Pulmonary artery endothelial cell (primary cell): ENCODE results near the gene TRPM3. TPM values are rescaled to one million over a fixed set of nuclear protein-coding genes. Genes with fewer than 3 reads are reported as not detected.
A peak's percentile ranks its signal among the peaks of the same experiment; 100 is the strongest.

Experiments
- DNase-seq: peaks from one replicate; pipeline ENCODE4 v3.0.0-alpha.2; 2011; ENCODE audit warnings: low read depth, low spot score
- total RNA-seq: library from RNA; depleted of rRNA; stranded (reverse); fragments of >200 nt; gene quantifications from 2 replicates; pipeline ENCODE4 v1.2.3, GENCODE V29; 2014

TRPM3 gene
- total RNA-seq, 1 donor from 2014 or later, result 2.9 TPM

GRCh38 chr9:70530716-70531115 is 590.7 kb downstream of the TRPM3 start:
- no peak for DNase-seq

GRCh38 chr9:70529833-70530232 is 591.6 kb downstream of the TRPM3 start:
- no peak for DNase-seq

GRCh38 chr9:70529377-70529776 is 592.0 kb downstream of the TRPM3 start:
- no peak for DNase-seq

- no peak for DNase-seq
These were observed 594.5 kb downstream of the TRPM3 start for GRCh38 chr9:70526902-70527301.

GRCh38 chr9:70525519-70525918 is 595.9 kb downstream of the TRPM3 start:
- peak; percentile 33 for DNase-seq

- DNase-seq, result no peak
These were observed 601.3 kb downstream of the TRPM3 start for GRCh38 chr9:70519912-70520724.

- DNase-seq, result no peak
These were observed 603.4 kb downstream of the TRPM3 start for GRCh38 chr9:70517926-70518610.

- DNase-seq, result no peak
These were observed 607.1 kb downstream of the TRPM3 start for GRCh38 chr9:70514273-70514672.

- no peak for DNase-seq
These were observed 609.6 kb downstream of the TRPM3 start for GRCh38 chr9:70511858-70512257.

- DNase-seq, result no peak
These were observed 611.2 kb downstream of the TRPM3 start for GRCh38 chr9:70510157-70510770.

GRCh38 chr9:70506159-70506558 is 615.3 kb downstream of the TRPM3 start:
- DNase-seq, result no peak

- no peak for DNase-seq
These were observed 616.6 kb downstream of the TRPM3 start for GRCh38 chr9:70504834-70505233.

- DNase-seq, result no peak
These were observed 618.7 kb downstream of the TRPM3 start for GRCh38 chr9:70502690-70503089.

GRCh38 chr9:70500793-70501192 is 620.6 kb downstream of the TRPM3 start:
- DNase-seq, result no peak

GRCh38 chr9:70499621-70500020 is 621.8 kb downstream of the TRPM3 start:
- DNase-seq, result no peak

GRCh38 chr9:70498866-70499265 is 622.6 kb downstream of the TRPM3 start:
- no peak for DNase-seq

- DNase-seq, result no peak
These were observed 625.2 kb downstream of the TRPM3 start for GRCh38 chr9:70496244-70496643.

GRCh38 chr9:70495514-70495913 is 625.9 kb downstream of the TRPM3 start:
- no peak for DNase-seq

GRCh38 chr9:70494221-70494620 is 627.2 kb downstream of the TRPM3 start:
- no peak for DNase-seq

- DNase-seq, result no peak
These were observed 628.4 kb downstream of the TRPM3 start for GRCh38 chr9:70493029-70493428.

- DNase-seq, result no peak
These were observed 629.1 kb downstream of the TRPM3 start for GRCh38 chr9:70492319-70492777.
